Mesenchymal stem cell (in vitro differentiated cells and primary cell): ENCODE results near the gene PPM1B.
"Not testable (repeated sequence)": the region's sequence is repeated elsewhere in the genome, so short reads cannot be mapped to it uniquely, and the experiment has no call there.

Experiments
- DNase-seq: peaks from one replicate; pipeline ENCODE4 v3.0.0-alpha.2; 2013
- H2AFZ ChIP-seq: one replicate; pipeline ENCODE4 v1.6.1; 2013; ENCODE audit warnings: low read depth, mild to moderate bottlenecking, control low read depth, inconsistent platforms, low read length, moderate library complexity
- H2AK5ac ChIP-seq: 2 replicates; pipeline ENCODE4 v1.6.1; 2013; ENCODE audit warnings: low read length, moderate library complexity, mild to moderate bottlenecking, inconsistent platforms; ENCODE audit not compliant: severe bottlenecking
- H2BK120ac ChIP-seq: one replicate; pipeline ENCODE4 v1.6.1; 2013; ENCODE audit warnings: low read depth, mild to moderate bottlenecking, inconsistent platforms, low read length, moderate library complexity
- H2BK12ac ChIP-seq, 2 experiments: one replicate each; pipeline ENCODE4 v1.6.1; 2013; ENCODE audit warnings: inconsistent platforms in 2 of 2, low read length in 2 of 2, mild to moderate bottlenecking in 2 of 2, moderate library complexity in 2 of 2, control low read depth in 1 of 2
- H2BK15ac ChIP-seq: one replicate; pipeline ENCODE4 v1.6.1; 2013; ENCODE audit warnings: mild to moderate bottlenecking, low read depth, inconsistent platforms; ENCODE audit not compliant: poor library complexity, severe bottlenecking
- H2BK5ac ChIP-seq: 2 replicates; pipeline ENCODE4 v1.6.1; 2013; ENCODE audit warnings: low read depth, mild to moderate bottlenecking, low read length, control low read depth, inconsistent platforms; ENCODE audit not compliant: poor library complexity, severe bottlenecking
- H3K14ac ChIP-seq, 2 experiments: one replicate each; pipeline ENCODE4 v1.6.1; 2013; ENCODE audit warnings: inconsistent platforms in 2 of 2, low read length in 2 of 2, control low read depth in 1 of 2, mild to moderate bottlenecking in 1 of 2, moderate library complexity in 1 of 2
- H3K18ac ChIP-seq, 2 experiments: one replicate each; pipeline ENCODE4 v1.6.1; 2013; ENCODE audit warnings: inconsistent platforms in 2 of 2, low read length in 2 of 2, control low read depth in 1 of 2, low read depth in 1 of 2, mild to moderate bottlenecking in 1 of 2
- H3K23ac ChIP-seq, 2 experiments: one replicate each; pipeline ENCODE4 v1.6.1; 2013; ENCODE audit warnings: inconsistent platforms in 2 of 2, low read length in 2 of 2, mild to moderate bottlenecking in 2 of 2, moderate library complexity in 2 of 2, control low read depth in 1 of 2
- H3K27ac ChIP-seq: 2 replicates; pipeline ENCODE4 v1.5.1; 2013; ENCODE audit warnings: mild to moderate bottlenecking, moderate library complexity, low read length, control low read depth, inconsistent platforms; ENCODE audit not compliant: poor library complexity, severe bottlenecking
- H3K27me3 ChIP-seq, 2 experiments: 2 replicates each; pipeline versions ENCODE4 v1.6.1 to v1.7.0; 2013; ENCODE audit warnings: low read length in 2 of 2, mild to moderate bottlenecking in 2 of 2, moderate library complexity in 2 of 2, control low read depth in 1 of 2, inconsistent platforms in 1 of 2; ENCODE audit not compliant: control insufficient read depth in 1 of 2, insufficient read depth in 1 of 2
- H3K36me3 ChIP-seq, 2 experiments: 2 replicates each; pipeline versions ENCODE4 v1.6.1 to v1.7.0; 2013; ENCODE audit warnings: low read length in 2 of 2, control low read depth in 1 of 2, inconsistent platforms in 1 of 2, low read depth in 1 of 2, mild to moderate bottlenecking in 1 of 2; ENCODE audit not compliant: insufficient read depth in 2 of 2, control insufficient read depth in 1 of 2
- H3K4ac ChIP-seq, 2 experiments: one replicate each; pipeline ENCODE4 v1.6.1; 2013; ENCODE audit warnings: inconsistent platforms in 2 of 2, low read length in 2 of 2, mild to moderate bottlenecking in 2 of 2, moderate library complexity in 2 of 2, control low read depth in 1 of 2, low read depth in 1 of 2
- H3K4me1 ChIP-seq: 2 replicates; pipeline ENCODE4 v1.6.1; 2013; ENCODE audit warnings: low read depth, low read length, control low read depth; ENCODE audit not compliant: control insufficient read depth, insufficient read depth
- H3K4me2 ChIP-seq: 2 replicates; pipeline ENCODE4 v1.6.1; 2013; ENCODE audit warnings: low read length, mild to moderate bottlenecking, inconsistent platforms; ENCODE audit not compliant: poor library complexity, severe bottlenecking
- H3K4me3 ChIP-seq, 2 experiments: 2 replicates each; pipeline versions ENCODE4 v1.5.1 to v1.7.0; 2013; ENCODE audit warnings: low read length in 2 of 2, mild to moderate bottlenecking in 2 of 2, control low read depth in 1 of 2, low read depth in 1 of 2; ENCODE audit not compliant: insufficient read depth in 1 of 2
- H3K79me1 ChIP-seq: replicated peaks from 2 replicates; pipeline ENCODE4 v1.6.1; 2013; ENCODE audit warnings: mild to moderate bottlenecking, control low read depth, low read length, inconsistent platforms; ENCODE audit not compliant: poor library complexity, severe bottlenecking
- H3K9ac ChIP-seq: 2 replicates; pipeline ENCODE4 v1.7.0; 2013; ENCODE audit warnings: mild to moderate bottlenecking, low read length, moderate library complexity
- H3K9me3 ChIP-seq: 2 replicates; pipeline ENCODE4 v1.7.0; 2013; ENCODE audit warnings: mild to moderate bottlenecking, low read length; ENCODE audit not compliant: control insufficient read depth
- H4K8ac ChIP-seq: one replicate; pipeline ENCODE4 v1.6.1; 2013; ENCODE audit warnings: inconsistent platforms, mild to moderate bottlenecking, low read length, moderate library complexity
- H4K91ac ChIP-seq: one replicate; pipeline ENCODE4 v1.6.1; 2013; ENCODE audit warnings: mild to moderate bottlenecking, low read length, inconsistent platforms
- WGBS: methylation state at CpG from one replicate; pipeline ENCODE4 v1.1.7; 2013; ENCODE audit warnings: mixed read lengths; 5-methylcytosine and 5-hydroxymethylcytosine counted together

PPM1B gene

GRCh38 chr2:44170311-44170717, 1.6 kb downstream of the PPM1B start:
- H3K9me3 ChIP-seq: no peaks in the 10 kb centered on the region
- H2BK5ac ChIP-seq: no peak overlapping the region
- WGBS: 0% methylated on average over 2 of the region's 3 CpGs
- H3K9ac ChIP-seq: peak overlapping the region; percentile 95
- H3K36me3 ChIP-seq: peaks cover 0 to 2% of the 10 kb centered on the region in 2 experiments
- peak overlapping the region in 1 of 2 experiments; percentile 100 for H3K4me3 ChIP-seq
- DNase-seq: peak; percentile 64
- H2AK5ac ChIP-seq: no peak overlapping the region
- H3K27ac ChIP-seq: no peak overlapping the region
- H2BK120ac ChIP-seq: no peak overlapping the region
- H3K18ac ChIP-seq: no peak overlapping the region
- no peak overlapping the region for H3K23ac ChIP-seq
- H2BK12ac ChIP-seq: no peak overlapping the region
- H3K79me1 ChIP-seq: peaks cover 2% of the 10 kb centered on the region
- no peak overlapping the region for H3K4me2 ChIP-seq
- no peak overlapping the region for H4K91ac ChIP-seq
- H3K4me1 ChIP-seq: peaks cover 12% of the 10 kb centered on the region
- no peak overlapping the region for H4K8ac ChIP-seq
- H2AFZ ChIP-seq: no peak overlapping the region
- H3K27me3 ChIP-seq: no peaks in the 10 kb centered on the region
- H3K4ac ChIP-seq: no peak overlapping the region
- no peak overlapping the region for H3K14ac ChIP-seq
- H2BK15ac ChIP-seq: no peak overlapping the region

- Histone ChIP-seq H2BK15ac (no peak overlapping the region), H4K91ac (no peak overlapping the region), H3K4me1 (peaks cover 12% of the 10 kb centered on the region), H3K4me3 (peak overlapping the region in 1 of 2 experiments; percentile 100), H3K18ac (no peak overlapping the region), H2AK5ac (no peak overlapping the region), H4K8ac (no peak overlapping the region), H3K9ac (peak overlapping the region; percentile 95), H3K4me2 (no peak overlapping the region), H3K4ac (no peak overlapping the region), H3K14ac (no peak overlapping the region), H3K23ac (no peak overlapping the region), H2AFZ (no peak overlapping the region), H3K36me3 (peaks cover 0 to 2% of the 10 kb centered on the region in 2 experiments), H2BK5ac (no peak overlapping the region), H3K27ac (peak overlapping the region; percentile 21), H3K79me1 (peaks cover 2% of the 10 kb centered on the region), H2BK120ac (no peak overlapping the region), H3K27me3 (no peaks in the 10 kb centered on the region), H3K9me3 (no peaks in the 10 kb centered on the region), H2BK12ac (no peak overlapping the region)
- DNase-seq: peak; percentile 37
- no CpG with 5 or more reads among the region's 2 CpGs for WGBS
Measured at GRCh38 chr2:44171018-44171417, 2.3 kb downstream of the PPM1B start.

GRCh38 chr2:44171442-44171841, 2.8 kb downstream of the PPM1B start:
- H3K9ac ChIP-seq: peak overlapping the region; percentile 95
- H3K79me1 ChIP-seq, H2BK120ac ChIP-seq: not testable (repeated sequence)

GRCh38 chr2:44172576-44172975, 3.9 kb downstream of the PPM1B start:
- Histone ChIP-seq H3K27ac (no peak overlapping the region), H4K8ac (no peak overlapping the region), H3K36me3 (peaks cover 0 to 2% of the 10 kb centered on the region in 2 experiments), H3K18ac (no peak overlapping the region), H3K4ac (no peak overlapping the region), H2AK5ac (no peak overlapping the region), H2AFZ (no peak overlapping the region), H3K4me1 (peaks cover 13% of the 10 kb centered on the region), H3K79me1 (no peaks in the 10 kb centered on the region), H2BK120ac (no peak overlapping the region), H2BK15ac (no peak overlapping the region), H2BK12ac (no peak overlapping the region), H4K91ac (no peak overlapping the region), H3K27me3 (no peaks in the 10 kb centered on the region), H2BK5ac (no peak overlapping the region), H3K4me3 (no peak overlapping the region), H3K4me2 (no peak overlapping the region), H3K14ac (no peak overlapping the region), H3K9me3 (no peaks in the 10 kb centered on the region), H3K23ac (no peak overlapping the region), H3K9ac (no peak overlapping the region)
- WGBS: 99% methylated on average over 3 of the region's 4 CpGs
- no peak for DNase-seq

More at GRCh38 chr2:44171442-44171841, 2.8 kb downstream of the PPM1B start:
- Histone ChIP-seq H3K4me1 (peaks cover 12% of the 10 kb centered on the region), H3K4me2 (peak overlapping the region; percentile 10), H3K4me3 (peak overlapping the region; percentile 42 to 100), H2BK12ac (peak overlapping the region in 1 of 2 experiments; percentile 71)
- H3K36me3 ChIP-seq, H3K4ac ChIP-seq, H3K18ac ChIP-seq, H2AFZ ChIP-seq, H2AK5ac ChIP-seq, H3K27me3 ChIP-seq, DNase-seq, H2BK5ac ChIP-seq, H3K9me3 ChIP-seq, H4K91ac ChIP-seq, H3K14ac ChIP-seq, H3K27ac ChIP-seq, H3K23ac ChIP-seq, H4K8ac ChIP-seq, H2BK15ac ChIP-seq: not testable (repeated sequence)
- 61% methylated on average over 3 of the region's 8 CpGs for WGBS
